HepG2 (cell line): Measurements from ENCODE around the gene PSMD3. TPM values are rescaled to one million over a fixed set of nuclear protein-coding genes. Genes with fewer than 3 reads are reported as not detected.
A peak's percentile ranks its signal among the peaks of the same experiment; 100 is the strongest.

Experiments
- CREB1 ChIP-seq, 2 experiments: fragments of 450-650 bp in 1 of 2; IDR thresholded peaks; 2 replicates each; pipeline ENCODE4 v1.6.1; 2016 to 2017; ENCODE audit warnings: control low read depth in 1 of 2, mild to moderate bottlenecking in 1 of 2, missing compliant biosample characterization in 1 of 2, missing genetic modification characterization in 1 of 2
- MAF1 ChIP-seq: sonication (generic); formaldehyde crosslinking; IDR thresholded peaks from 2 replicates; pipeline ENCODE4 v1.5.0; 2020; ENCODE audit warnings: missing genetic modification reagents, borderline replicate concordance
- PBX2 ChIP-seq: IDR thresholded peaks from 2 replicates; pipeline ENCODE4 v1.6.1; 2016; ENCODE audit warnings: control low read depth
- SIX4 ChIP-seq: sonication (generic); formaldehyde crosslinking; IDR thresholded peaks from 2 replicates; pipeline ENCODE4 v1.4.0; 2020; ENCODE audit warnings: missing genetic modification reagents
- ZBTB46 ChIP-seq: sonication (generic); formaldehyde crosslinking; IDR thresholded peaks from 2 replicates; pipeline ENCODE4 v1.4.0; 2020; ENCODE audit warnings: mild to moderate bottlenecking, missing genetic modification reagents, borderline replicate concordance
- ZBTB49 ChIP-seq: sonication (generic); formaldehyde crosslinking; IDR thresholded peaks from 2 replicates; pipeline ENCODE4 v1.4.0; 2020; ENCODE audit warnings: missing genetic modification reagents, borderline replicate concordance
- ZNF274 ChIP-seq: sonication (generic); formaldehyde crosslinking; IDR thresholded peaks from 2 replicates; pipeline ENCODE4 v1.5.1; 2020; ENCODE audit warnings: mild to moderate bottlenecking, missing genetic modification reagents
- ZNF280D ChIP-seq: sonication (generic); formaldehyde crosslinking; IDR thresholded peaks from 2 replicates; pipeline ENCODE4 v1.5.1; 2020; ENCODE audit warnings: mild to moderate bottlenecking, missing genetic modification reagents
- ZNF30 ChIP-seq: sonication (generic); formaldehyde crosslinking; IDR thresholded peaks from 2 replicates; pipeline ENCODE4 v1.5.0; 2020; ENCODE audit warnings: mild to moderate bottlenecking, missing genetic modification reagents
- ZNF350 ChIP-seq: sonication (generic); formaldehyde crosslinking; IDR thresholded peaks from 2 replicates; pipeline ENCODE4 v1.4.0; 2020; ENCODE audit warnings: mild to moderate bottlenecking, low read depth, missing genetic modification reagents, borderline replicate concordance
- ZNF451 ChIP-seq: sonication (generic); formaldehyde crosslinking; IDR thresholded peaks from 2 replicates; pipeline ENCODE4 v1.5.0; 2020; ENCODE audit warnings: mild to moderate bottlenecking, missing genetic modification reagents
- ZNF564 ChIP-seq: sonication (generic); formaldehyde crosslinking; IDR thresholded peaks from 2 replicates; pipeline ENCODE4 v1.8.1; 2023; ENCODE audit warnings: mild to moderate bottlenecking, missing genetic modification reagents
- polyA plus RNA-seq, 8 experiments: library from polyadenylated mRNA; depleted of rRNA in 3 of 8; stranded (reverse) in 7 of 8; unstranded in 1 of 8; fragments of >200 nt; fragmentation: Illumina TruSeq in 4 of 8; extraction: Trizol in 4 of 8; gene quantifications; 2 replicates each; pipeline versions ENCODE4 v1.2.1 to v1.2.3, GENCODE V29; 2011 to 2016; ENCODE audit warnings: low read depth in 4 of 8, missing spikeins in 1 of 8, mixed read lengths in 1 of 8; ENCODE audit not compliant: insufficient read depth in 1 of 8
- total RNA-seq, 5 experiments: library from RNA; depleted of rRNA; stranded (reverse); fragments of >200 nt; fragmentation: Illumina TruSeq; extraction: Trizol; gene quantifications; 2 replicates each; pipeline ENCODE4 v1.2.3, GENCODE V29; 2016; ENCODE audit warnings: low read depth in 1 of 5
- TF ChIP-seq, protein P1 (sequence below): sonication (generic); formaldehyde crosslinking; IDR thresholded peaks from 2 replicates; pipeline ENCODE4 v1.8.0; 2022; ENCODE audit warnings: low read depth, missing genetic modification reagents
- TF ChIP-seq, protein P2 (sequence below): sonication (generic); formaldehyde crosslinking; IDR thresholded peaks from 2 replicates; pipeline ENCODE4 v1.9.0; 2022; ENCODE audit warnings: missing genetic modification reagents, mild to moderate bottlenecking, borderline replicate concordance

Gene PSMD3
- total and polyA plus RNA-seq, 2 of the 13 experiments (the other 11 are each of a cell fraction or from before 2014, with no cell fraction given), result 97.4 to 146 TPM

DNA sequence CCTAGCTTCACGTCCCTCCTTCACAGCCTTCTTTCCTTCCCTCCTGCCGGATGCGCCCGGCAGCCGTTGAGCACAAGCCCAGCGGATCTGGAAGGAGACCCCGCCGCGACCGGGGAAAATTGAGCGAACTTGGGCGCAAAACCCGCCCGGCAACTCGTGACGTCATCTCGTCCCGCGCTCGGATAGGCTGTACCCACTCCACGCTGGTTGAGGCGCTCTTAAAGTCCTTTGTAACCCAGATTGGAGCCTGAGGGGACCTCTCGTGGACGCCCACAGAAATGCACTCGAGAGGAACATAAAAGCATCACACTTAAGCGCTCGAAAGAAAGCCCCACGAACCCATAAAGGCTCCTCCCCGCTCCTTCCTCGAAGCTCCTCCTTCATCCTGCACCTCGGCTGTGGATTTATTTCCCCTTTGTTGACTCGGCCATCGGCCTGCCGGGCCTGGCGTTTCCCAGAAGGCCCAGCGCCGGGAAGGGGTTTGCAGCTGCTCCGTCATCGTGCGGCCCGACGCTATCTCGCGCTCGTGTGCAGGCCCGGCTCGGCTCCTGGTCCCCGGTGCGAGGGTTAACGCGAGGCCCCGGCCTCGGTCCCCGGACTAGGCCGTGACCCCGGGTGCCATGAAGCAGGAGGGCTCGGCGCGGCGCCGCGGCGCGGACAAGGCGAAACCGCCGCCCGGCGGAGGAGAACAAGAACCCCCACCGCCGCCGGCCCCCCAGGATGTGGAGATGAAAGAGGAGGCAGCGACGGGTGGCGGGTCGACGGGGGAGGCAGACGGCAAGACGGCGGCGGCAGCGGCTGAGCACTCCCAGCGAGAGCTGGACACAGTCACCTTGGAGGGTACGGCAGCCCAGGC lies at the start of gene PSMD3 (continued):
- no peak for TF ChIP-seq PBX2 (CRISPR knock-in tag)
- TF ChIP-seq MAF1 (CRISPR knock-in tag), result peak; percentile 85; the same call in 1 of the 2 replicates
- TF ChIP-seq ZNF274 (CRISPR knock-in tag), result peak; percentile 98
- 0 out of 2 replicates have a peak, but pooled peaks have one; percentile 4 for TF ChIP-seq ZBTB46 (CRISPR knock-in tag)
- TF ChIP-seq, protein P1, sequence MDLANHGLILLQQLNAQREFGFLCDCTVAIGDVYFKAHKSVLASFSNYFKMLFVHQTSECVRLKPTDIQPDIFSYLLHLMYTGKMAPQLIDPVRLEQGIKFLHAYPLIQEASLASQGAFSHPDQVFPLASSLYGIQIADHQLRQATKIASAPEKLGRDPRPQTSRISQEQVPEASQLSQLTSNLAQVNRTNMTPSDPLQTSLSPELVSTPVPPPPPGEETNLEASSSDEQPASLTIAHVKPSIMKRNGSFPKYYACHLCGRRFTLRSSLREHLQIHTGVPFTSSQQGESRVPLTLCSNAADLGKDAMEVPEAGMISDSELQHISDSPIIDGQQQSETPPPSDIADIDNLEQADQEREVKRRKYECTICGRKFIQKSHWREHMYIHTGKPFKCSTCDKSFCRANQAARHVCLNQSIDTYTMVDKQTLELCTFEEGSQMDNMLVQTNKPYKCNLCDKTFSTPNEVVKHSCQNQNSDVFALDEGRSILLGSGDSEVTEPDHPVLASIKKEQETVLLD (CRISPR knock-in tag), result peak; percentile 91
- peak; percentile 97 for TF ChIP-seq ZNF280D (CRISPR knock-in tag)
- peak; percentile 71; the same call in 1 of the 2 replicates for TF ChIP-seq ZNF451
- peak; percentile 91; the same call in 1 of the 2 replicates for TF ChIP-seq ZBTB49
- peak; percentile 96 for TF ChIP-seq ZNF30 (CRISPR knock-in tag)
- TF ChIP-seq, protein P2, sequence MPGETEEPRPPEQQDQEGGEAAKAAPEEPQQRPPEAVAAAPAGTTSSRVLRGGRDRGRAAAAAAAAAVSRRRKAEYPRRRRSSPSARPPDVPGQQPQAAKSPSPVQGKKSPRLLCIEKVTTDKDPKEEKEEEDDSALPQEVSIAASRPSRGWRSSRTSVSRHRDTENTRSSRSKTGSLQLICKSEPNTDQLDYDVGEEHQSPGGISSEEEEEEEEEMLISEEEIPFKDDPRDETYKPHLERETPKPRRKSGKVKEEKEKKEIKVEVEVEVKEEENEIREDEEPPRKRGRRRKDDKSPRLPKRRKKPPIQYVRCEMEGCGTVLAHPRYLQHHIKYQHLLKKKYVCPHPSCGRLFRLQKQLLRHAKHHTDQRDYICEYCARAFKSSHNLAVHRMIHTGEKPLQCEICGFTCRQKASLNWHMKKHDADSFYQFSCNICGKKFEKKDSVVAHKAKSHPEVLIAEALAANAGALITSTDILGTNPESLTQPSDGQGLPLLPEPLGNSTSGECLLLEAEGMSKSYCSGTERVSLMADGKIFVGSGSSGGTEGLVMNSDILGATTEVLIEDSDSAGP (CRISPR knock-in tag), result peak; percentile 98
- peak; percentile 100 for TF ChIP-seq CREB1 (IDR thresholded peaks at IDR 0.05)
- TF ChIP-seq CREB1 (CRISPR knock-in tag; IDR thresholded peaks at IDR 0.05), result peak; percentile 99
- peak; percentile 62; the same call in 1 of the 2 replicates for TF ChIP-seq SIX4
- TF ChIP-seq ZNF350 (CRISPR knock-in tag), result peak; percentile 99
- TF ChIP-seq ZNF564 (CRISPR knock-in tag), result peak; percentile 87
